ENCODE data around the gene NRXN3. TPM values are rescaled to one million over a fixed set of nuclear protein-coding genes. Genes with fewer than 3 reads are reported as not detected.

NRXN3 gene
- total and polyA plus RNA-seq, 7 donors, result 0.06 to 0.74 (median 0.15) TPM

DNA sequence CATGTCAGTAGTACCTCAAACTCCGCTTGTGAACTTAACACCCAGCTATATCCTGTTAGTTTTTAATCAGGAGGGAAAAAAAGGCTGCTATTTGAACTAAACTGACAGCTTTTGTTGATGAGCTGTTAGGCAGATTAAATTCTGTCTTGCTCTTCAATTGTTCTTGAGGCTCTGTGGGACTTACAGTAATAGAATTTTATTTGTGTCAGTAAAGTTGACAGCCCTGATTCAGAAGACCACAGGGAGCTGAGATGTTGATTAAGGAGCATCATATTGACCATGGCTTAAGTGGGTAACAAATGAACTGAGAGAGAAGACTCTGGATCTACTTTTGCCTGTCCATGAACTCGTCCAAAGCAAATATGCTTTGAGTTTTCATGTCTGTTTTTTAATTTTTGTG, 1418.2 kb downstream of the NRXN3 start:
- 85 to 89% (median 88%) methylated on average over 2 of the region's 2 CpGs for WGBS, 3 donors
- Histone ChIP-seq H3K36me3 (ENCODE audit: insufficient read depth in 1 of 2, low read depth in 1 of 2) (no peaks in the 10 kb centered on the region), H3K27me3 (ENCODE audit: insufficient read depth in 3 of 3, low read length in 2 of 3) (no peaks in the 10 kb centered on the region), H3K27ac (no peak overlapping the region), H3K4me1 (no peaks in the 10 kb centered on the region), H3K4me3 (no peak overlapping the region), H3K9me3 (no peaks in the 10 kb centered on the region)
- no peak for ATAC-seq
- intact Hi-C loops (cut with DNase I), result no loop called here
- DNase-seq, result no peak
- TF ChIP-seq, protein P1, sequence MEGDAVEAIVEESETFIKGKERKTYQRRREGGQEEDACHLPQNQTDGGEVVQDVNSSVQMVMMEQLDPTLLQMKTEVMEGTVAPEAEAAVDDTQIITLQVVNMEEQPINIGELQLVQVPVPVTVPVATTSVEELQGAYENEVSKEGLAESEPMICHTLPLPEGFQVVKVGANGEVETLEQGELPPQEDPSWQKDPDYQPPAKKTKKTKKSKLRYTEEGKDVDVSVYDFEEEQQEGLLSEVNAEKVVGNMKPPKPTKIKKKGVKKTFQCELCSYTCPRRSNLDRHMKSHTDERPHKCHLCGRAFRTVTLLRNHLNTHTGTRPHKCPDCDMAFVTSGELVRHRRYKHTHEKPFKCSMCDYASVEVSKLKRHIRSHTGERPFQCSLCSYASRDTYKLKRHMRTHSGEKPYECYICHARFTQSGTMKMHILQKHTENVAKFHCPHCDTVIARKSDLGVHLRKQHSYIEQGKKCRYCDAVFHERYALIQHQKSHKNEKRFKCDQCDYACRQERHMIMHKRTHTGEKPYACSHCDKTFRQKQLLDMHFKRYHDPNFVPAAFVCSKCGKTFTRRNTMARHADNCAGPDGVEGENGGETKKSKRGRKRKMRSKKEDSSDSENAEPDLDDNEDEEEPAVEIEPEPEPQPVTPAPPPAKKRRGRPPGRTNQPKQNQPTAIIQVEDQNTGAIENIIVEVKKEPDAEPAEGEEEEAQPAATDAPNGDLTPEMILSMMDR (IDR thresholded peaks at IDR 0.05), result no peak

DNA sequence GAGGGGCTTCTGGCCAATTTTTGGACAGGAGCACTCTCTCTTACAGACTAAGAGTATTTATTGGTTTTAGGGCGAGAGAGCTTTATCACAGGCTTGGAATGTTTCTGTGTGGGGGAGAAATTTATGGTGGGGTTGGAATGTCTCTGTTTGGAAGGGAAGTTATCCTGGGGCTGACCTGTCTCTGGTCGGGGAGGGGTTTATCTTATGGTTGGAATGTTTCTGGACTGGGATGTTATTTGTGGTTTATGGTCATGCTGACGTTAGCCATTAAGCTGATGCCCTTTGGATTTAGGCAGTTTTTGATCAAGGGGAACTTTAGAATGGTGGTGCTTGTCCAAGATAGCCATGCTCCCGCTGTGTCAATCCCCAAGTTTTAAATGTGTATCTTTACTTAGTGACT, 1426.4 kb downstream of the NRXN3 start:
- no peak for ATAC-seq
- DNase-seq, result no peak
- H3K27ac ChIP-seq, result no peak overlapping the region
- H3K27me3 ChIP-seq (ENCODE audit: insufficient read depth in 3 of 3, low read length in 2 of 3), result no peaks in the 10 kb centered on the region
- H3K36me3 ChIP-seq (ENCODE audit: insufficient read depth in 1 of 2, low read depth in 1 of 2), result no peaks in the 10 kb centered on the region
- WGBS, 3 donors, result 77 to 83% (median 82%) methylated on average over 4 of the region's 4 CpGs
- no peaks in the 10 kb centered on the region for H3K9me3 ChIP-seq
- no peaks in the 10 kb centered on the region for H3K4me1 ChIP-seq
- no peak overlapping the region for H3K4me3 ChIP-seq
- TF ChIP-seq, protein P1 (IDR thresholded peaks at IDR 0.05), result no peak
- intact Hi-C loops (cut with DNase I), result no loop called here

DNA sequence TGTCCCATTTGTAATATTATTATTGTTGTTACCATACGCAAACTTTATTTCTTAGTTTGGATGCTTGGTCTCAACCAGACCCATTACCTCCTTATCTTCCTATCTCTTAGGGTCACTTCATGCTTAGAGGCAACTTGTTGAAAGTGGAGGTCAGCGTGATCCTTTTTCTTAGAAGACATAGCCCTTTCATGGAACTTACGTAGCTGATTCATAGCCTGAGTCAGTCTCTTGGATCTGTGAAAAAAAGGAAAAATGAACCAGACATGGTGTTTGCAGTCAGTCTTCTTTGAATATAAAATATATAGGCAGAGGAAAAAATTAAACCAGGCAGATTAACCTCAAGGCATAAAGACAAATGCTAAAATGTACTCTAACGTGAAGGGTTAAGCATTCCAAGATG, 1427.4 kb downstream of the NRXN3 start:
- no peaks in the 10 kb centered on the region for H3K4me1 ChIP-seq
- TF ChIP-seq, protein P1 (IDR thresholded peaks at IDR 0.05), result no peak
- ATAC-seq (no peak), DNase-seq (no peak)
- no peaks in the 10 kb centered on the region for H3K36me3 ChIP-seq (ENCODE audit: insufficient read depth in 1 of 2, low read depth in 1 of 2)
- no peak overlapping the region for H3K4me3 ChIP-seq
- no peak overlapping the region for H3K27ac ChIP-seq
- H3K9me3 ChIP-seq, result no peaks in the 10 kb centered on the region
- no peaks in the 10 kb centered on the region for H3K27me3 ChIP-seq (ENCODE audit: insufficient read depth in 3 of 3, low read length in 2 of 3)
- intact Hi-C loops (cut with DNase I), result no loop called here
- 94 to 98% (median 94%) methylated on average over 4 of the region's 4 CpGs for WGBS, 3 donors

DNA sequence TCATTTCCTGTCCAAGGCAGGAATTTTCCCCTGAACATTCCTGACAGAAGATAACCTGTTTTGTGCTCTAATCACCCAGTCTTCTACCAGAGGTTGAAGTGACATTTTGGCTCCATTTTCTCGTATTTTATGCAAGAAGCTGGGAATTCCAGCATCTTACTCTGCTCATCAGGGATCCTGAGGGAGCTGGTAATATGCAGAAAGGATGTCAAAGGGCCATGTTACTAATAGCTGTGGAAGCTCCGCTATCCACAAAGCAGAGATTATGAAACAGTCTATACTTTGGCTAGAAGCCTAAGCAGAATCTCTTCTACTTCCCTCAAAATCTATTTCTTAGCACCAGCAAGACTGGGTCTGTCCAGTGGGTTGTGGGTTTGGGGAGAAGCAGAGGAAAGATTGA, 1428.2 kb downstream of the NRXN3 start:
- intact Hi-C loops (cut with DNase I), result no loop called here
- Histone ChIP-seq H3K9me3 (no peaks in the 10 kb centered on the region), H3K27ac (no peak overlapping the region), H3K36me3 (ENCODE audit: insufficient read depth in 1 of 2, low read depth in 1 of 2) (no peaks in the 10 kb centered on the region), H3K4me1 (no peaks in the 10 kb centered on the region), H3K4me3 (no peak overlapping the region), H3K27me3 (ENCODE audit: insufficient read depth in 3 of 3, low read length in 2 of 3) (no peaks in the 10 kb centered on the region)
- TF ChIP-seq, protein P1 (IDR thresholded peaks at IDR 0.05), result no peak
- 51 to 56% (median 52%) methylated on average over 2 of the region's 2 CpGs for WGBS, 3 donors
- DNase-seq, result no peak
- ATAC-seq, result no peak

DNA sequence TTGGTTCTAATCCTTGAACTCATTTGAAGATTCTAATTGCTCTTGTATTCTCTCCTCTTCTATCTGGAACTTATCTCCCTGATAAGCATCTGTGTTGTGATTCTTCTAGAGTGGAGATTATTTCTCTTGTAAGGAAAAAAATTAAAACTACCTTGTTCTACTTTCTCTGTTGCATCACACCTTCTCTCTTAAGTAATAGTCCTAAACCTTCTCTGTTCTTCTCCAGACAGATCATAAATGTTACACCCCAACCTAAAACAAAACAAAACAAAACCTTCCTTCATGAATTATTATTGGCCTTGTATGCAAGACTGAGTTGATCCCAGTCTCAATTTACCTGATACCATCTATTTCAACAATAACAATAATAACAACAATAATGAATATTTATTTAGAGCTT, 1429.1 kb downstream of the NRXN3 start:
- H3K27me3 ChIP-seq (ENCODE audit: insufficient read depth in 3 of 3, low read length in 2 of 3), result no peaks in the 10 kb centered on the region
- H3K27ac ChIP-seq, result no peak overlapping the region
- no peaks in the 10 kb centered on the region for H3K4me1 ChIP-seq
- no peaks in the 10 kb centered on the region for H3K36me3 ChIP-seq (ENCODE audit: insufficient read depth in 1 of 2, low read depth in 1 of 2)
- H3K4me3 ChIP-seq, result no peak overlapping the region
- no peak for ATAC-seq
- TF ChIP-seq, protein P1 (IDR thresholded peaks at IDR 0.05), result no peak
- no peak for DNase-seq
- no peaks in the 10 kb centered on the region for H3K9me3 ChIP-seq
- intact Hi-C loops (cut with DNase I), result no loop called here

Measured in psoas muscle (tissue), 8 donors.